Measurements from ENCODE around the gene IFNL1.

DNA sequence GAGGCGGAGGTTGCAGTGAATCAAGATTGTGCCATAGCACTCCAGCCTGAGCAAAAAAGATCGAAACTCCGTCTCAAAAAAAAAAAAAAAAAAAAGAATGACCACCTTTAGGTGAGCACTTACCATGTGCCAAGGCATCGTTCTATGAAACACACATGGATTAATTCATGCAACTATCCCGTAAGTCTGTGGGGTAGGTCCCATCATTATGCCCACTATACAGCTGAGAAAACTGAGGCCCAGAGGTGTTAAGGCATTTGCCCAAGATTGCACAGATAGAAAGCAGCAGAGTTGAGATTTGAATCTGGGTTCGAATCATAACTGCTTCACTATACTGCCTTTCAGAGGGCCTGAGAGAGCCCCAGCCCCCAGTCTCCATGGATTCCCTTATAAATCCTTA, 37.3 kb downstream of the IFNL1 start:
- TF ChIP-seq CHD2 (IDR thresholded peaks at IDR 0.05; ENCODE audit: low read depth, low read length) = no peak
- no peak for TF ChIP-seq HCFC1 (IDR thresholded peaks at IDR 0.05; ENCODE audit: low read depth, low read length)
- TF ChIP-seq CTCF (IDR thresholded peaks at IDR 0.05 in 2 of 3, conservative IDR thresholded peaks at IDR 0.05 in 1 of 3; ENCODE audit: insufficient read depth in 2 of 3, low read depth in 1 of 3, low read length in 3 of 3) = no peak
